KMS-11 (cell line): ENCODE results near the gene ALOX5AP.

Experiments used
- H2AFZ ChIP-seq: fragments of 200-600 bp; sonication (generic); 2 replicates; pipeline ENCODE4 v1.6.1; 2016; ENCODE audit warnings: antibody characterized with exemption, mixed run types, low read depth
- H3K27ac ChIP-seq: fragments of 200-600 bp; sonication (generic); 2 replicates; pipeline ENCODE4 v1.6.1; 2016; ENCODE audit warnings: mild to moderate bottlenecking, mixed run types
- H3K27me3 ChIP-seq: fragments of 200-600 bp; sonication (generic); 2 replicates; pipeline ENCODE4 v1.6.1; 2017; ENCODE audit warnings: mild to moderate bottlenecking, low read depth, mixed run types, moderate library complexity; ENCODE audit not compliant: insufficient read depth
- H3K36me3 ChIP-seq: fragments of 200-600 bp; sonication (generic); 2 replicates; pipeline ENCODE4 v1.6.1; 2017; ENCODE audit warnings: mild to moderate bottlenecking, mixed run types; ENCODE audit not compliant: insufficient read depth
- H3K4me1 ChIP-seq: fragments of 200-600 bp; sonication (generic); 2 replicates; pipeline ENCODE4 v1.6.1; 2016; ENCODE audit warnings: mild to moderate bottlenecking, low read depth, mixed run types; ENCODE audit not compliant: poor library complexity, severe bottlenecking
- H3K4me2 ChIP-seq: fragments of 200-600 bp; sonication (generic); 2 replicates; pipeline ENCODE4 v1.7.0; 2016; ENCODE audit warnings: mild to moderate bottlenecking, mixed run types
- H3K4me3 ChIP-seq: fragments of 200-600 bp; sonication (generic); IDR thresholded peaks from 2 replicates; pipeline ENCODE4 v1.6.1; 2017; ENCODE audit warnings: low read depth, low read length, mixed read lengths; ENCODE audit not compliant: insufficient read depth
- H3K79me2 ChIP-seq: fragments of 200-600 bp; sonication (generic); 2 replicates; pipeline ENCODE4 v1.6.1; 2016; ENCODE audit warnings: low read depth, mixed run types; ENCODE audit not compliant: insufficient read depth
- H3K9ac ChIP-seq: fragments of 200-600 bp; sonication (generic); 2 replicates; pipeline ENCODE4 v1.6.1; 2016; ENCODE audit warnings: mild to moderate bottlenecking, mixed run types
- H4K20me1 ChIP-seq: fragments of 200-600 bp; sonication (generic); 2 replicates; pipeline ENCODE4 v1.6.1; 2016; ENCODE audit warnings: mild to moderate bottlenecking, mixed run types; ENCODE audit not compliant: insufficient read depth
- TF ChIP-seq, protein P1 (sequence below): fragments of 200-600 bp; sonication (generic); conservative IDR thresholded peaks from 2 replicates; pipeline ENCODE4 v1.6.1; 2017; ENCODE audit warnings: low read depth, mild to moderate bottlenecking, antibody characterized with exemption, low read length, moderate library complexity, mixed read lengths

The ALOX5AP gene

DNA sequence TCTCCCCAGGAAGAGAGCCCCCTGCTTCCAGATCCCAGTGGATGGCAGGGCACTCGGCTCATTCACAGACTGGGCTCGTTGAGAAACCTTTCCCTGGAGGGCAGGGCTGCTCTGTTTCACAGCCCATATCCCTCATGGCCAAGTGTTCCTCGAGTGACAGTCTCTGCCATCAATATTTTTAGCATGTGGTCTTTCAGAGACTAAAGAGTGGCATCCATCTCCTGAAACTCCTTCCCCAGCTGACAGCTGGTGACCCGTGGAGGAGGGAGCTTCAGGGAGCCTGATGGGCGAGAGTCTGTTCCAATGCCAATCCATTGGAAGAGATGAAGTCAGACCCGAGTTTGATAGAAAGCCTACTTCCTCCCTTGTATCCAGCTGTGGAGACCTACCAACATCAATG, 30.7 kb upstream of the ALOX5AP start:
- H3K4me1 ChIP-seq = peaks cover 10% of the 10 kb centered on the region
- H3K79me2 ChIP-seq = no peaks in the 10 kb centered on the region
- H3K27me3 ChIP-seq = no peaks in the 10 kb centered on the region
- TF ChIP-seq, protein P1, sequence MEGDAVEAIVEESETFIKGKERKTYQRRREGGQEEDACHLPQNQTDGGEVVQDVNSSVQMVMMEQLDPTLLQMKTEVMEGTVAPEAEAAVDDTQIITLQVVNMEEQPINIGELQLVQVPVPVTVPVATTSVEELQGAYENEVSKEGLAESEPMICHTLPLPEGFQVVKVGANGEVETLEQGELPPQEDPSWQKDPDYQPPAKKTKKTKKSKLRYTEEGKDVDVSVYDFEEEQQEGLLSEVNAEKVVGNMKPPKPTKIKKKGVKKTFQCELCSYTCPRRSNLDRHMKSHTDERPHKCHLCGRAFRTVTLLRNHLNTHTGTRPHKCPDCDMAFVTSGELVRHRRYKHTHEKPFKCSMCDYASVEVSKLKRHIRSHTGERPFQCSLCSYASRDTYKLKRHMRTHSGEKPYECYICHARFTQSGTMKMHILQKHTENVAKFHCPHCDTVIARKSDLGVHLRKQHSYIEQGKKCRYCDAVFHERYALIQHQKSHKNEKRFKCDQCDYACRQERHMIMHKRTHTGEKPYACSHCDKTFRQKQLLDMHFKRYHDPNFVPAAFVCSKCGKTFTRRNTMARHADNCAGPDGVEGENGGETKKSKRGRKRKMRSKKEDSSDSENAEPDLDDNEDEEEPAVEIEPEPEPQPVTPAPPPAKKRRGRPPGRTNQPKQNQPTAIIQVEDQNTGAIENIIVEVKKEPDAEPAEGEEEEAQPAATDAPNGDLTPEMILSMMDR = no peak
- no peak overlapping the region for H3K27ac ChIP-seq
- no peak overlapping the region for H3K4me3 ChIP-seq
- no peak overlapping the region for H2AFZ ChIP-seq
- no peaks in the 10 kb centered on the region for H3K36me3 ChIP-seq
- H4K20me1 ChIP-seq = no peaks in the 10 kb centered on the region
- no peak overlapping the region for H3K9ac ChIP-seq
- no peak overlapping the region for H3K4me2 ChIP-seq

DNA sequence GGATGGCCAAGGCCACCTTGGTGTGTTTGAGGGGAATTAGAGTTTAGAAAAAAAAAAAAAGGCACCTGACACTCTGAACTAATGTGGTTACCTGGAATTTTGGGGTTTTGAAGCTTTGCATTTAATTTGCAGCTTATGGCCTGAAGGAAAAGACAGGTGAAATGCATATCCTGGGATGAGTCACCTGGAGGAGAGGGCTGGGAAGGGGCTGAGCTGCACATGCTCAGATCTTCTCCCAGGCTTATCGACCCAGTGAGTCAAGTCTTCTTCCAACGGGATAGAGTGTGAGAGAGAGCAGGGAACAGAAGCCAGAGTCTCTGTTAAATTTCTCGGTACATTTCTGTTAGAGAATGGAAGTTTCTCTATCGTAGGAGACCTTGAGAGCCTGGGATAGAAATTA, 29.7 kb upstream of the ALOX5AP start:
- Histone ChIP-seq H2AFZ (no peak overlapping the region), H3K27me3 (no peaks in the 10 kb centered on the region), H3K4me2 (no peak overlapping the region), H3K79me2 (no peaks in the 10 kb centered on the region), H3K27ac (no peak overlapping the region), H3K4me3 (no peak overlapping the region), H3K9ac (no peak overlapping the region), H3K36me3 (no peaks in the 10 kb centered on the region), H3K4me1 (peaks cover 10% of the 10 kb centered on the region), H4K20me1 (no peaks in the 10 kb centered on the region)
- TF ChIP-seq, protein P1 = no peak

DNA sequence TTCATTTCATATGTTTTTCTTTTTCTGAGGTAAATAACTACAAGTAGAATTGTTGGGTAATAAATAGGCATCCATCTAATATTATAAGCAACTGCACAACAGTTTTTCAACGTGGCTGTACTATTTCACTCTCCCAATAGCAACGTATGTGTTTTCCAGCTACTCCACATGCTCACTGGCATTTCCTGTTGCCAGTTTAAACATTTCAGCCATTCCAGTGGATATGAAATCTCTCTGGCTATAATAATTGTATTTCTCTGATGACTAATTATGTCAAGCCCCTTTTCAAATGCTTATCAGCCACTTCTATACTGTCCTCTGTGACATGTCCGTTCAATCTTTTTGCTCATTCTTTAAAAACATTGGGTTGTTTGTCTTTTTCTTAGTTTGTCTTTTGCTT, 26.8 kb upstream of the ALOX5AP start:
- Histone ChIP-seq H3K27ac (no peak overlapping the region), H2AFZ (no peak overlapping the region)

DNA sequence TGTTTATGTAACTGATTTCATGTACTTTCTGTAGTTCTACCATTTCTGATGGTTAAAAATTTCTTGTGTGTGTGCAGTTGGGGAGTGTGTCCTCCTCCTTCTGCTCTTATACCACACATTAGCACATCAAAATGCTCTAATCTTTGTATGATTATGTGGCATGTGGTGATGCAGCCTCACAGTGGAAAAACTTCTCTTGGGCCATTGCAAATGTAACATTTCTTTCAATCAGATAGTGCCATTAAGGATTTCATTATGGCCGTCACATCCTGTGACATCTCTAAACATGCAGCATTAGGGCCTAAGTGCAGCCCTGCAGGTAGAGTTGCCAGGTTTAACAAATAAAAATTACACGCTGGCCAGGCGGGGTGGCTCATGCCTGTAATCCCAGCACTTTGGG, 24.9 kb upstream of the ALOX5AP start:
- TF ChIP-seq, protein P1 = no peak
- Histone ChIP-seq H3K36me3 (no peaks in the 10 kb centered on the region), H3K27me3 (no peaks in the 10 kb centered on the region), H3K27ac (no peak overlapping the region), H3K9ac (no peak overlapping the region), H3K4me1 (no peaks in the 10 kb centered on the region), H3K4me3 (no peak overlapping the region), H3K79me2 (no peaks in the 10 kb centered on the region), H3K4me2 (no peak overlapping the region), H4K20me1 (no peaks in the 10 kb centered on the region), H2AFZ (no peak overlapping the region)

More for the DNA sequence above, 26.8 kb upstream of the ALOX5AP start:
- H3K36me3 ChIP-seq = no peaks in the 10 kb centered on the region
- H3K4me2 ChIP-seq = no peak overlapping the region
- TF ChIP-seq, protein P1 = no peak
- H3K9ac ChIP-seq = no peak overlapping the region
- no peaks in the 10 kb centered on the region for H3K27me3 ChIP-seq
- H3K4me1 ChIP-seq = peaks cover 9% of the 10 kb centered on the region
- no peak overlapping the region for H3K4me3 ChIP-seq
- no peaks in the 10 kb centered on the region for H3K79me2 ChIP-seq
- H4K20me1 ChIP-seq = no peaks in the 10 kb centered on the region

DNA sequence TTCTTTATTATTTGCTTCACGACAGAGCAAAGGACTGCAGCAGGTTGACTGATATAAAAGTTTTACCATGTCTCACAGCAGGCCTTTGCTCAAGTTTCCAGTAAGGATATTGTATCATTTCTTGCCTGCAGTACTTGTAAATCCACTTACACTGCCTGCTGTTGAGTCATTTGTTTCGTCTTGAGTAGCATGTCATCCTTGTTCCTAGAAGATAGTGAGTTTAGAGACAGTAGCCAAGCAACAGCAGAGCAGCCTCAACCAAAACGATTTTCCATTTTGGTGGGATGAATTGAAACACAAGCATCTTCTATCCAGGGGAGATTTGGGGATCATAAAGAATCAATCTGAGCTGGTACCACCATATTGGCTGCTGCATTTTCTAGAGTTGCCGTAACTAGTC, 24.0 kb upstream of the ALOX5AP start:
- Histone ChIP-seq H3K27ac (no peak overlapping the region), H2AFZ (no peak overlapping the region), H3K36me3 (no peaks in the 10 kb centered on the region), H4K20me1 (no peaks in the 10 kb centered on the region), H3K9ac (no peak overlapping the region), H3K4me1 (no peaks in the 10 kb centered on the region), H3K4me3 (no peak overlapping the region), H3K4me2 (no peak overlapping the region), H3K27me3 (no peaks in the 10 kb centered on the region), H3K79me2 (no peaks in the 10 kb centered on the region)
- TF ChIP-seq, protein P1 = no peak
